ENCODE data around the gene KCNAB2.

KCNAB2 gene

DNA sequence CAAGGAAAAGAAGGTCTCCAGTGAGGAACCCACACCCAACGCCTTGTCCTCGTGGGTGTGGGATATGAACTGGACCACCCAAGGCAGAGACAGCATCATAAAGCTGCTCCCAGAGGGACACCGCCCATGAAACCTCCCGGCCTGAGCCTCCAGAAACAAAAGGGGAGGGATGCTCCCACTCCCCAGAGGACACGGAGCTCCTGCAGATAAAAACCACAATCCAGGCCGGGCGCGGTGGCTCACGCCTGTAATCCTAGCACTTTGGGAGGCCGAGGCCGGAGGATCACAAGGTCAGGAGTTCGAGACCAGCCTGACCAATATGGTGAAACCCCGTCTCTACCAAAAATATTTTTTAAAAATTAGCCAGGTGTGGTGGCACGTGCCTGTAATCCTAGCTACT lies 68.1 kb downstream of the KCNAB2 start:
- no peak for DNase-seq

DNA sequence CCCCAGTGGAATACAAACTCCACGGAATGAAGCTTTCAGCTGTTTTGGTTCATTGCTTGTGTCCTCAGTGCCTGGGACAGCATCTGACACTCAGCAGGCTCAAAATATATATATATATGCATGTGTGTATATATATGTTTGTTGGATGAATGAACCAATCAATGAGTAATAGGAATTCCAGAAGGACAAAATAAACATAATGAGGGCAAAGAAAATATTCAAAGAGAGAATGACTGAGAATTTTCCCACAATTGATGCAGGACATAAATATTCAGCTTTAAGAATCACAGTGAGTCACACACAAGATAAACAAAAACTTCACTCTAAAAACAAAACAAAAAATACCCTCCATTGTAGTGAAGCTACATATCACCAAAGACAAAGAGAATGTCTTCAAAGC lies 70.4 kb downstream of the KCNAB2 start:
- no peak for DNase-seq

DNA sequence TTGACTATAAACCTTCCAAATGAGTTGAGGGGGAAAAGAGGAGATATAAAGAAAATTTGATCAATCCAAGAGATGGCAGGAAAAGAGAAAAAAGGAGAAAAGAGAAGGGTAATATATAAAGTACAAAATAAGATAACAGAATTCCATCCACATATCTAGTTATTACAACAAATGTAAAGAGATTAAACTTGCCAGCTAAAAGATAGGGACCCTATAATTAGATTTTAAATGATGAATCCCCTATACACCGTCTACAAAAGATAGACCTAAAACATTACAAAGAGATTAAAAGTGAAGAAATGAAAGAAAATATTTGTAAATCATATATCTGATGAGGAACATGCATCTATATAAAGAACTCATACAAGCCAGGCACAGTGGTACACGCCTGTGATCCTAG lies 71.4 kb downstream of the KCNAB2 start:
- no peak for DNase-seq

DNA sequence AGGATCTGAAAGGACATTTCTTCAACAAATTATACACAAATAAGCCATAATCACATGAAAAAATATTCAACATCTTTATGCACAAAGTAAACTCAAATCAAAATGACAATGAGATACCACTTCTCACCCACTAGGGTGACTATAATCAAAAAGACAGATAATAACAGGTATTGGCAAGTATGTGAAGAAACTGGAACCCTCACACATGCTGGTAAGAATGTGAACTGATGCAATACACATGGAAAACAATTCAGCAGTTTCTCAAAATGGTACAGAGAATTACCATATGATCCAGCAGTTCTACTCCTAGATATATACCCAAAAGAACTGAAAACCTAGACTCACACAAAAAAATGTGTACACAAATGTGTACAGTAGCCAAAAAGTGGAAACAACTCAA lies 71.9 kb downstream of the KCNAB2 start:
- no peak for DNase-seq

DNA sequence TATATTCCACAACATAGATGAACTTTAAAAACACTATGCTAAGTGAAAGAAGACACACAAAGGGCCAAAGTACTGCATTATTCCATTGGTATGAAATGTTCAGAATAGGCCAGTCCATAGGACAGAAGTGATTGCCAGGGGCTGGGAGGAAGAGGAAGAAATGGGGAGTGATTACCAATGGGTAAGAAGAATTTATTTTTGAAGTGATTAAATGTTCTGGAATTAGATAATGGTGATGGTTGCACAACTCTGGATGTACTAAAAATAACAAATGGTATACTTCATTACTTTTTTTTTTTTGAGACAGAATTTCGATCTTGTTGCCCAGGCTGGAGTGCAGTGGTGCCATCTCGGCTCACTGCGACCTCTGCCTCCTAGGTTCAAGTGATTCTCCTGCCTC lies 72.7 kb downstream of the KCNAB2 start:
- no peak for DNase-seq

DNA sequence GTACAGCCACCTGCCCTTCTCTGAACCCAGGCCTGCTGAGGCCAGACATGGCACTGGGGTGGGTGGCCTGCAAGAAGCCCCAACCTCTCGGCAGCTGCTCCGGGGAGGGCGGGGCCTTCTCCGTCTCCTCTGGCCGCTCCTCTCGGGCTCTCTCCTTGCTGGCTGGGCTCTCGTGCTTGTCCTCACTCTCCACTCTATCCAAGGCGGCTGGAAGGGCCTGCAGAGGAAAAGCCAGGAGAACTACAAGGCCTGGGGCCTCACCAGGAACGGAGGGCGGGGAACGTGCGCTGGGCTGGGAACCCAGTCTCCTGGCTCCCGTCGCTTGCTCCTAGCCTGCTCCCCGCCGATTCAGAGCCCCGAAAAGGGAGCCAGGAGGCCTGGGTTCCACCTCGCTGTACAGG lies 75.3 kb downstream of the KCNAB2 start:
- no peak for DNase-seq

DNA sequence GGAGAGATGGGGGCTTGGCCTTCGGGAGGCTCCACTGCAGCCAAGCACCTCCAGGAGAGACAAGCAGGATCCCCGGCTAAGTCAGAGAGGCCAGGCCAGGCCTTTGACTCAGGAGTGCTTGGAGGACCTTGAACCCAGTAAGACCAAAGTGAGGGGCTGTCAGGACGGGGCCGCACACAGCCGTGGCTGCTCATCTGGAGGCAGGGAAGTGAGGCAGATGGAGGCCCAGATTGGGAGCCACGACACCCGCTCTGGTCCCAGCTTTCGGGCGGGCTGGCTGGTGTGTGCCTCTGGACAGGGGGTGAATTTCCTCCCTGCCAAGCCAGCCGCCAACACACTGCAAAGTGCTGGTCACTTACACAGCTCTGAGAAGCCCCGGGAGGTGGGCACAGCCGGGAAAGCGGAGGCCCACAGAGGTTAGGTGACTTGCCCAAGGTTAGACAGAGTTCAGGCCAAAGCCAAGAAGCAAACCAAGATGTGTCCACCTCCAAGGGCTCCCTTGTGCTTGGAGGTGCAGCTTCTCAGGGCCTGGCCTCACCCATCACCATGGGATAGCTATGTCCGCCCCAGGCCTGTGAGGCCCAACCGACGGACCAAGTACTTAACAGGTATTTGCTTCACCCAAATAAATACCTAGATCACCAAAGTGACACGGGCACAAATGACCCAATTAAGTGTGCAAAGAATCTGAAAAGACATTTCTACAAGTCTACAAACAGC lies 76.1 kb downstream of the KCNAB2 start:
- no peak for DNase-seq

DNA sequence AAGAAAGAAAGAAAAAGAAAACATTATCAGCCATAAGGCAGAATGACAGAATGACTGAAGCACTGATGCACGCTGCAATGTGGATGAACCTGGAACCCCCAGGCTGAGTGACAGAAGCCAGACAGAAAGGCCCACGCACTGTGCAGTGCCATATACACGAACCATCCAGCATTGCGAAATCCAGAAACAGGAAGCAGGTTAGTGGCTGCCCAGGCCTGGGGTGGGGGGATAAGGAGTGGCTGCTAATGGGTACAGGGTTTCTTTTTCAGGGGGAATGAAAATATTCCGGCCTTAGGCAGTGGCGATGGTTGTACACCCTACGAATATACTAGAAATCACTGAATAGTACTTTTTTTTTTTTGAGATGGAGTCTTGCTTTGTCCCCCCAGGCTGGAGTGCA lies 77.4 kb downstream of the KCNAB2 start:
- no peak for DNase-seq

DNA sequence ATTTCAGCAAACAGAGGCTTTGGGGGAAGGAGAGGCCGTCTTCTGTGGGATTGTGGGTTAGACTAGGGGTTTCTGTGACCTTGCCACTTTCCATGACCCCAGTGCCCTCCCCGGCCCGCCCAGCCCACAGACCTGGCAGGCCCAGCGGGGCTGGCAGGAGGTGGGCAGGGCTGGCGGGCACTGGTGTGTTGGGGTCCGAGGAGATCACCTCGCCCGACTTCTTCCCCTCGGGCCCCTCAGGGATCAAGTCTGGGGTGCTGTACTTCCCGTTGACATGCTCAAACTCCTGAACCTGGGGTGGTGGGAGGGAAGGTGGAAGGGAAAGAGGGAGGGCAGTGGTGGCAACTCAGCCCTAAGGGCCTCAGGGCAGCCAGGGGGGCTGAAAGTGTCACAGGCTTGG lies 78.1 kb downstream of the KCNAB2 start:
- no peak for DNase-seq

DNA sequence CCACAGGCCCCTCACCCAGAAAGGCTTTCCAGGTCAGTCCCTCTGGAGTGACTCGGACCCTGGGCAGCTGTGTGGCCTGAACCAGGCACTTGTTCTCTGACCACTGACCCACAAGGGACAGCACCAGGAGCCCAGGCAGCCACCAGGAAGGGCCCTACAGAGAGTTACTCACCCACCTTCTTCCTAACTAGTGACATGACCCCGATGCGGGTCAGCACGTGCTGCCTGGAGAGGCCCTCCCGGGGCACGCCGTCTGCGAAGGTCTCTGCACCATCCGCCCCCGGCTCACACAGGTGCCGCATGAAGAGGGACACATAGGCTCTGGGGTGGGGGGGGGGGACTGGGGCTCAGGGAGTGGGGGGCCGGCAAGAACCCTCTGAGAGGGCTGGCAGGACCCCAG lies 78.7 kb downstream of the KCNAB2 start:
- DNase-seq = no peak

DNA sequence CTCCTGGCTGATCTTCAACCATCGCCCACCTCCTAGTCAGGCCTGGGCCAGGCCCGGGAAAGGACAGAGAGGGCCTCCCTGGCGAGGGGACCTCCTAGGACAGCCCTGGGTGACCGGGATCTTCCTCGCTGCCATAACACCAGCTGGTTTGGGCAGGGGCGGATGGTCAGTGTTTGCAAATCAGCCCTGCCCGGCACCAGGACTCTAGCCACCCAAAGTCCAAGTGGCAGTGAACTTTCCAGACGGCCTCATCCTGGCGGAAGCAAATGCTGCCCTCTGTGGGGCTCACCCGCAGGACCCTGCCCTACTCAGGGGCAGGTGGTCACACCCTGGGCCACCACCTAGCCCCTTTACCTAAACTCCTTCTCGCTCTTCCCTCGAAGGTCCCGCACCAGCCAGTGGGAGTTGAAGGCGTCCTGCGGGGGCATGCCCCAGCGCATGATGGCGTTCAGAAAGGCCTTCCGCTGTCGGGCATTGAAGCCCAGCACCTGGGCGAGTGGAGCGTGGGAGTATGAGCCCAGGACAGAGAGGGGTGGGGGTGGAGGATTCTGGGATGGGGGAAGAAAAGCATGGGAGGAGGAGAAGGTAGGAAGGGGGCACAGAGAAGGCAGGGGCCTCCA lies 79.2 kb downstream of the KCNAB2 start:
- no peak for DNase-seq

DNA sequence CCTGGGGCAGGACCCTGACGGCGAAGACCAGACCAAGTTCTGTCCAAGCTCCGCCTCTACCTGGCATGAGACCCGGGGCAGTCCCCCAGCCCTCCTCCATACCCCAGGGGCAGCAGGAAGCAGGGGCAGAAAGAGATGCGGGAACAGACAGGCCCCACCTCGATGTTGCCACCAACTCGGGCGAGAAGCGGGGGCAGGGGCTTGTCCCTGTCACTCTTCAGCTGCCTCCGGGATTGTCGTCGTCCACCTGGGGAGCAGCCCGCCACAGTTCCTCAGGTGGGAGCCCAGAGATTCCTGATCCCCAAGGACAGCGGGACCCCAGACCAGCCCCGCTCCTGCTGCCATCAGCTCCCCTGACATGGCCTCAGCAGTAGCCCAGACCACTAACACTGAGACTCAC lies 79.7 kb downstream of the KCNAB2 start:
- DNase-seq = no peak

DNA sequence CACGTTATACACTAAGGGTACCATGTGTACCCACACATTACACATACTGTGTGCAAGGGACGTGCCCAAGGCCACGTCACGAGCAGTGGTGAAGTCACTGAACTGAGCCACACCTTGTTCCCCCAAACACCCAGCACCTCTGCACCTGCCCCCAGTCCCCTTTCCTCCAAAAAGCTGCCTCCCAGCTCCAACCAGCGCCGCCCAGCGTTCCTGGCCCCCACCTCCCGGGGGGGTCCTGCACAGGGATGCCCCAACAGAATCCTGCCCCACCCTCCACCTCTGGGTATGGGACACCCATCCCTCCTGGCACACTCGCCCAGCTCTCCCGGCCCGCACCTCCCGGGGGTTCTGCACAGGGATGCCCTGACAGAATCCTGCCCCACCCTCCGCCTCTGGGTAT lies 80.3 kb downstream of the KCNAB2 start:
- no peak for DNase-seq

DNA sequence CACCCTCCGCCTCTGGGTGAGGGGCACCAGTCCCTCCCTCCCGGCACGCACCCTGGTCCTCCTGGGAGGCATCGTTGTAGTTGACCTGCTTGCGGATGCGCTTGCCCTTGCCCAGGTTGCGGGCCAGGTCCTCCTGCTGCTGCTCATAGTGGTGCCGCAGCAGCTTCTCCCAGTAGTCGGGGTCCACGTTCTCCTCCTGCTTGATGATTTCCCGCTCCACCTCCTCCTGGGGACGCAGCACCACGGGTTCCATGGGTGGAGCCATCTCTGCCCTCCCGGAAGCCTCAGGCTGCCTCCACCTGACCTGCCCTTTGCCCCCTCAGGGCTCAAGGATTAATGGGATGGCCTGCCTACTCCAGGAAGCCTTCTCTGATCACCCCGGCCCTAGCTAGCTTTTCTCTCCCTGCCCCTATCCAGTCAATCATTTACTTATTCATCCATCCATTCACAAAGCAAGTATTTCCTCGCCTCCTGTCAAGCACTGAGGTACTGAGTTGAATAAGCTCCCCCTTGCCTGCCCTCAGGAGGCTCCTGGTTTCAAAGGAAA lies 80.9 kb downstream of the KCNAB2 start:
- DNase-seq = no peak

DNA sequence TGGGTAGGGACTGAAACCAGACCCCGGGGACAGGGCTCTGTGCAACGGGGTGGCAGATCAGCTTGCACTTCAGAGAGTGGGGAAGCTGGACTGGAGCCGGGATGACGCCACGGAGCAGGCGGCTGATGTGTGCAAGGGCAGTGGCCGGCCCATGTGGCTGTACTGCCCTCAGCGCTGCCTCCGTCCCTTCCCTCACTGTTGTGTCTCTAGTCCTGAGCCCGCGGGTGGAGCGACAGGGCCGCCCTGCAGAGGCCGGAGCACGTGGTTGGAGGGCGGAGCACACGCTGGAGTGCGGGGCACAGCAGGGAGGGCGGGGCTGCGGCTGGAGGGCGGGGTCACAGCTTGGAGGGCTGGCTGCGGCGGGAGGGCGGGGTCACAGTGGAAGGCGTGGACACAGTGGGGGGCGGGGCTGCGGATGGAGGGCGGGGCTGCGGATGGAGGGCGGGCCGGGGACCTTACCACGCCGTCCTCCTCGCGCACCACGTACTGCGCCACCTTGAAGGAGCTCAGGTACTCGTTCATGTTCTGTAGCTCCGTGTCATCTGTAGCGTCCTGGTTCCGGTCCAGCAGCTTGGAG lies 82.0 kb downstream of the KCNAB2 start:
- DNase-seq = peak; percentile 76

DNA sequence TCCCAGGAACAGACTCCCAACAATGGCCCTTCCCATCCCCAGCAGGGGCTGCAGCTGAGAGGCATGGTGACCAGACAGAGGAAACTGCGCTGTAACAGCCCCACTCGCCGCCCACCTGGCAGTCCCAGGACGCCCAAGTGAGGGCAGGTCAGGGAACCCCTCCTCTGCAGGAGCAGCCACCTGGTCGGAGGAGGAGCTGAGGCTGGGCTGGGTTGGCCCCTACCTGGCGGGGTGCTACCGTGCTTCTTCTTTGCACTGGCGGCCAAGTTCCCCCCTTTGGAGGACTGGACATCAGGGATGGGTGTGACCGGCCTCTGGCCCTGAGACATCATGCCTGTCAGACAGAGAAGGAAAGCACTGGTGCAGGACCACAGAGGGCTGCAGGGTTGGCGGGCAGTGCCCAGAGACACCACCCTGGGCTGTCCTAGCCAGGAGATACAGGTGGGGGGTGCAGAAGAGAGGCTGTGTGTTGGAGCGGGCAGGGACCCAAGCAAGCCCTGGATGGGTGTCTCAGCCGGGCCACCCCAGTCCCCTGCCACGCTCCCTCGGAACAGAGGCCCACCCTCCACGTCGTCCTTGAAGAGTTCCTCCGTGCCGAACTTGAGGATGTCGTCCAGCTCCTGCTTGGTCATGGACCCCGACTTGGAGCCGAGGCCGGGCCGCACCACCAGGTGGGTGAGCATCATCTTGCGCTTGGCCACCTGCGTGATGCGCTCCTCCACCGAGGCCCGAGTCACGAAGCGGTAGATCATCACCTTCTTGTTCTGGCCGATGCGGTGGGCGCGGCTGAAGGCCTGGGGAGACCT lies 82.8 kb downstream of the KCNAB2 start:
- DNase-seq = no peak

DNA sequence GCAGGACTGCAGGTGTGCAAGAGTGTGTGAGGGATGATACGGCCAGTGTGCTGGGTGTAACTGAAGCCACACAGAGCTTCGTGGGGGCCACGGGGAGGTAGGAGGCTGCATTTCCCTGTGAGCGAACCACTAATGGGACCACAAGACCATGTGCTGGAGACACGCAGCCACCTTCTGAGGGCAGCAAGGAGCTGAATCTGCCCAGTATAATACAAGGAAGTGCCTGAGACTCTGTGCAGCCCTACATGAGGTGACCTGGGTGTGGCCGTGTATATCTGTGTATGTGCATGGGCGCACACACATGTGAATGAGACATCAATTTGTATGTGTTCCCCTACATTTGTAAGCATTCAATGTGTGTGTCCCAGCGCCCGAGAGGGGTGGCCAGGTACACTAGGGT lies 83.6 kb downstream of the KCNAB2 start:
- DNase-seq = no peak

DNA sequence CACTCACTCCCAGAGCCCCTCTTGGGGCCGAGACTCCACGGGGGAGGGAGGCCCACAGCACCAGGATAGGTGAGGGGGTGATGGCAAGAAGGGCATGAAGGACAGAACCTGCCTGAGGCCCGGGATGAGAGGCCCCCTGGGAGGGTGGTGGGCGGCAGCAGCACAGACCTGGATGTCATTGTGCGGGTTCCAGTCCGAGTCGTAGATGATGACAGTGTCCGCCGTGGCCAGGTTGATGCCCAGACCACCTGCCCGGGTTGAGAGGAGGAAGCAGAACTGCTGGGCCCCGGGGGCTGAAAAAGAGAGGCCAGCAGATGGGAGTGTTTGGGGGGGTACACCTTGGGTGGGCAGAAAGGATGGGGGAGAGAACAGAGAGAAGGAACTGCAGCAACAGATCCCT lies 84.3 kb downstream of the KCNAB2 start:
- DNase-seq = no peak

DNA sequence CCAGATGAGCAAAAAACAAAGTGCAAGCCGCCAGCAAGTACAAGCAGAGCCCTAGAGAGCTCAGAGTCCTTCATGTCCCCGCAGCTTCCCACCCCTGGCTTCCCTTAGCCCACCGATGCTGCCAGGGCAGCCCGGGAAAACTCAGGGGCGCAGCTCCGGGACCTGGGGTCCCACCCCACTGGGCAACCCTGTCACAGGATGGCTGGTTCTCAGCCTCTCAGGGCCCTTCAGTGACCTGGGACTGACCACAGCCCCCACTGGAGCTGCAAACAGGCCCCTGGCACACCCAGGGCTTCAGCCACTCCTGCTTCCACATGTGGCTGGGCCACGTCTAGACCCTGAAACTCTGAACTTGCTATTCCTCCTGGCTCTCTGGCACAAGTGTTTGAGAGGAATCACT lies 84.9 kb downstream of the KCNAB2 start:
- no peak for DNase-seq

DNA sequence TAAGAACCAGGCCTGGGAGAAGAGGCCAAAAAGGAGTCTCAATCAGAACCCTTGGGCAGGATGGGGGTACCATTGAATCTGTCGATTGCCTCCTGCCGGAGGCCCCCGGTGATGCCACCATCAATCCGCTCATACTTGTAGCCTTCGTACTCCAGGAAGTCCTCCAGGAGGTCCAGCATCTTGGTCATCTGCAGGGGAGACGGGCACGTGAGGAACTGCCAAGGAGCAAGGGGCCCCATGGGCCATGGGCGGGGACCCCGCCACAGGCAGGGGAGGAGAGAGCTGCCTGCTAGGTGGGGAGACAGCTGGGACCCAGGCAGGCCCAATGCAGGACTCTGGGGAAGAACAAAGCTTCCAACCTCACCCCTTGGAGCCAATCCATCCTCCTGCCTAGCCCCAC lies 85.9 kb downstream of the KCNAB2 start:
- DNase-seq = no peak

DNA sequence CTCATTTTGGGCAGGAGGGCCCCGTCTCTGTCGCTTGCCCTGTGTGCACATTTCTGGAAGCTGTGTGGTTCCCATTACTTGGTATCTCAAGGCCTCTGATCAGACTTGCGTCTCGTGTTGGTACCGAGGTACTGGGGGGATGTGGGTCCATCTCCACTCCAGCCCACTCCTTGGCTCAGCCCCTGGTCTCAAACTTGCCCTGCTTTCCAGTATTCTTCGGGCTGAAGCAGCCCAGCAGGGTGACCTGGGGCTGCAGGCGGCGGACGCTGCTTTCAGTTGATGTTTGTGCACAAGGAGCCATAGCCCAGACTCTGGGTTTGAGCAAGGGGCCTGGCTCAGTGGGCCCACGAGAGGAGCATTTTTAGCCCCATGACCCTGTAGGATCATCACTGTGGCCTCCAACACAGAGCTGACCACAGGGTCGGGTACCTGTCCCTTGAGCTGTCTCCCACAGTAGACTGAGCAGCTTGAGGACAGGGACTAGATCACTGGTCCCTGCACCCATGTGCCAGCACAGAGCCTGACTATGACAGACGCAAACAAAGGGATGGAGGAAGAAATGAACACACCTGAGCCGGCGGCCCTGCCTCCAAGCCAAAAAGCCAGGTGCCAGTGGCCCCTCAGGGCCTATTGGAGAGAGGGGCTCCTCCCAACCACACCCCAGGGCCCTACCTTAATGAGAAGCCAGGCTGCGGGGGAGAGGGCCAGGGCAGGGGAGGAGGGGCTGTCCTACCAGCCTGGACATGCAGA lies 87.6 kb downstream of the KCNAB2 start:
- no peak for DNase-seq

DNA sequence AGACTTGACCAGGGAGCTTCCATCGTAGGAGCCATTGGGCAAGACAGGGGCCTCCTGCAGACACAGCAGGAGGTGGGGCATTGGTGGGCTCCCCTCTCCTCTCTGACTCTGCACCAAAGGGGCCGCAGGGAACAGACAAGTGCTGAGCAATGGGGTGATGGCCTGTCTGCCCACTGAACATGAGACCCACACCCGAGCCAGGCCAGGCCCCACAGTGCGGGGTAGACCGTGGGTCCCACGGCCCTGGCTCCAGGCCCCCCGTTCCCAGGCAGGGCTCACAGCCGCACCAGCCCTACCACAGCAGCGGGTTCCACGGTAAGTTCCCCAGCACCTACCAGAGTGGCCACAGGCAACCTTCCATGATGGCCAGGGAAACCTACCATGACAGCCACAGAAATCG lies 88.5 kb downstream of the KCNAB2 start:
- no peak for DNase-seq

Data from NCI-H526 treated with DMSO at 0.1 percent for 48 hours (cell line).